NCI-H446 (cell line): ENCODE data around the gene CHRNA3.

ENCODE experiments used
- DNase-seq, 2 experiments: peaks; one replicate each; lab custom pipeline; 2025; lab: John Stamatoyannopoulos, UW

Gene CHRNA3

DNA sequence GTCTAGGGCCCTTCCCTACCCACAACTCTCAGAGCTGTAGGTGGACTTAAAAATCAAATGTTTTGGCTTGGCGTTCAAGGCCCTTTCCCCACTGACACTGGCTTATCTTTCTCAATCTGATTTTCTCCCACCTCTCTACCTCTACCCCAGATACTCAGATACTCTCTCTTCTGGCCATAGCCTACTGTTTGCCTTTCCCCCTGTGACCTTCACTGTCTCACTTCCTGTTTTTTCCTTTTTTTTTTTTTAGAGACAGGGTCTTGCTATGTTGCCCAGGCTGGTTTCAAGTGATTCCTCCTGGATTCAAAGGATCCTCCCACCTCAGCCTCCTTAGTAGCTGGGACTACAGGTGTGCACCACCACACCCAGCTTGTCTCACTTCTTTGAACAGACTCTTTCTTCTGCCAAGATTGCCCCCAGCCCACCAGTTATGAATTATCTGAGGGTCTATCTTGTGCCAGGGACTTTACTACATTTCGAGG, 15.6 kb upstream of the CHRNA3 start:
- DNase-seq, result no peak

DNA sequence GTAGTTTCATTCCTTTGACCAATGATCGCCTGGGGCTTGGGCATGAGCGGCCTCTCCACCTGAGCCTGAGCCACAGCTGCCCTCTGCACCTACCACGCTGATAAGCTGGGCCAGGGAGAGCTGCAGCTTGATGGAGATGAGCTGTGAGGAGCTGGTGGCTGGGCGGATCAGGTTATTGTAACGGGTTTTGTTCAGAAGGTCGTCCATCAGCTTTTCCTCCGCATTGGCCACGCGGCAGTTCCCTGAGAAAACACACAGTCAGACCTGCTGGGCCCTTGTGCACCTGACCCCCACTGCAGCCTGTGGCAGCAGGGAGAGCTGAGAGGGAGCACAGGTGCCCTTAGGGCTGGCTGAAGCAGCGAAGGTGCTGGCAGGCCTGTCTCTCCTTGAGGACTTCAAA, 14.6 kb upstream of the CHRNA3 start:
- no peak for DNase-seq

DNA sequence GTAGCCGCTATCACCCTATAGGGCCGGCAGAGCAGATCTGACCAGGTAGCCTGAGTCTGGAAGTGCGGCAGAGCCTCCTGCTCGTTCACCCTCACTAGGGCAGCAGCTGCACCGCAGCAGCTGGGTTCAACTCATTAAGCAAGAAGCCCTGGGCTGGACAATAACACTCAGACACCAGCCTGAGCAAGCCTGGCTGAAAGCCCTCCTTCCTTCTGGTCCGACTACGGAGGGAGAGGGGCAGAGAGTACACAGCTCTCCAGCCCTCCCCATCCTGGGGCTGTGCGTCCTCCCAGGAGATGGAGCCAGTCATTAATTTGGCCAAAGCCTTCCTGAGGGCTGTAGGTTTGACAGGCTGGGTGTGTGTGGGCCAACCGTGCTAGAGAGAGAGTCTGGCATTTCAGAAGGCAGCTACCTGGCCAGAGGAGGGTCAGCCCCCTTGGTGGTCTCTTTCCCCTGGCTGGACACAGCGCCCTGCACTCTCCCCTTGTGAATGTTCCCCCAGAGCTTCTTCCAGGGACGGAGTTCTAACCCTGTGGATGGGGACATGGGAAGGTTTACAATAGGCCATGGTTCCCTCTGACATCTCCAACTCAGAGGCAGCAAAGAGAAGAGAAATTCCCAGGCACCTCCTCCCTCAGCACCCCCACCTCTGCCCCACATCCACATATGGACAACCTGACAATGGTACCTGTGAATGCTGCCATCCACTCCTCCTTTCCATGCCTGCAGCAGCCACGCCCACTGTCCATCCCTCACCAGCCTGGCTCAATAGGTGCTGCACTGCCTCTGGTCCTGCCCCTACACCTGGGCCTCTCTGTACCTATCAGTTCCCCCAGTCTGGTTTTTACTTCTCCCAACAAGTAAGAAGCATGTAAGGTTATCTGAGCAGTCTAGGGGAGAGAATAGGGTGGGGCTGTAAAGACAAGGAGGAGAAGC, 13.7 kb upstream of the CHRNA3 start:
- DNase-seq, result no peak

DNA sequence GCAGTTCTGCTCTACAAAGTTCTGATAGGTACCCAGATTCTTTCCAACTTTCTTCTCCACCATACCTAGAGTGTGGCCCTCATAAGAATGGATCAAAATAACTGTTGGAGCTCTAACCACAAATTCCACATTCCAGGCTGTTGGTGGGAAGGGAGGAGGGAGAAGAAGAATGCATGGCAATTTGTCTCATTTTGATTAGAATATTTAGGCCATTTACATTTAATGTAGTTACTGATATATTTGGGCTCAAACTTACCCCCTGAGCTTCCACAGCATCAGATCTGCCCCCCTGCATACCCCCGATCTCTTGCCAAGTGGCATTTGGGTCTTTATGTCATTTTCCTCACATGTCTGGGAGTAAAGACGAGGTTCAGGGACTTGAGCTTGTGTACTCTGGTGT, 12.6 kb upstream of the CHRNA3 start:
- DNase-seq, result no peak

DNA sequence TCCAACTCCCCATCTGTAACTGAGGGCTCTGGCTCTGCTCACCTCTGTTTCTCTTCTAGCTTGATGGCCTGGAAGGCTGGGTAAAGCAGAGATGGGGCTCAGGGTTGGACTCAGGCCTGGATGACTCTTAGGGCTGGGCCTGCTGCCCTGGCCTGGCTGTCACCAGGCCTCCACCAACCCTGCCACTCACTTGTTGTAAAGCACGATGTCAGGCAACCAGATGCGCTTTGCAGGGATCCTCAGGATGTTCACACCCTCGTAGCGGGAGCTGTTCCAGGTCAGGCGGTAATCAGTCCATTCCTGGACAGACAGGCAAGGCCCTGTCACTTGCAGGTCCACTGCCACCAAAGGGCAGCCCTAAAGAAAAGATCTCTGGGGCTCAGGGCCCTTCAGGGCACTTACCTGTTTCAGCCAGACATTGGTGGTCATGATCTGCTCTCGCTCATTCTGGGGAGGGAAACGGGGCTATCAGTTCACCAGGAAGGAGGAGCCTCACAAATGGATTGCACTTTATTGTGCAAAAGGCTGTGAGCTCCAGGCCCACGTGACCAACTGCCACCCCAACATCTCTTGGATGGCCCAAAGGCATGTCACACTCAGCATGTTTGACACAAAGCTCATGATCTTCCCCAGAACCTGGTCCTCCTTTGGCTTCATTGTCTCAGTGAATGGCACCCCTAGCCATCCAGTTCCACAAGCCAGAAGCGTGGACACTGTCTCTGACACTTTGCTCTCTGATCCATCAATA, 10.3 kb upstream of the CHRNA3 start:
- no peak for DNase-seq

DNA sequence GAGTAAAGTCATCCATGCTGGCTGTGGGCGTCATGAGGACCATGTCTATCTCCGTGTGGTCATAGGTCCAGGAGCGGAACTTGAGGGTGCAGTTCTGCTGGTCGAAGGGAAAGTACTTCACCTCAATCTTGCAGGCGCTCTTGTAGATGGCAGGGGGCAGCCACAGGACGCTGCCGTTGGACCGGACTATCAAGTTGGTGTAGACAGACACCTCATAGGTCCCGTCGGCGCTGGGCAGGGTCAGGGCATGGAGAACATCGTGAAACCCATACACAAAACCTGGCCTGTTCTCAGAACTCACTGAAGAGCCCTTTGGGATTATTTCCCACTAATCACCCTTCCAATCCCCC, 8.9 kb upstream of the CHRNA3 start:
- DNase-seq, result no peak

DNA sequence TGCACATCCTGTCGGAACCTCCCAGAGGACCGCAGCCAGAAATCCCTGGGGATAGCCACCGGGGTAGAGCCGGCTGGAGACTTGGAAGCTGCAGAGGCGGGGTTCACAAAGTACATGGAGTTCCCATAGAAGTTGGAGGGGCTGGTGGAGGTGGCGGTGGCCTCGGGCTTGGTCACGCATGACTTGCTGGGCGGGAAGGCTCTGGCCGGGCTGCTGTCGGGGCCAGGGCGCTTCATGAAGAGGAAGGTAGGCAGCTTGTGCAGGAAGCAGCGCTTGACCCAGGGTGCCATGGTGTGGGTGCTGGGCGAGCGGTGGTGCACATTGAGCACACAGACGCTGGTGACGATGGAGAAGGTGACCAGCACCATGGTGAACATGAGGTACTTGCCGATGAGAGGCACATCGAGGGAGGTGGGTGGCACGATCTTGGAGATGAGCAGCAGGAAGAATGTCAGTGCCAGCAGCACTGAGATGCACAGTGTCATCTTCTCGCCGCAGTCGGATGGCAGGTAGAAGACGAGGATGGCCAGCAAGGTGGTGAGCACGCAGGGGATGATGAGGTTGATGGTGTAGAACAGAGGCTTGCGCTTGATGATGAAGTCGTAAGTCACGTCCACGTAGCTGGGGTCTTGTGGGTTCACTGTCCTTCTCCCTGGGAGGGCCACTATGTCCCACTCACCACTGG, 8.4 kb upstream of the CHRNA3 start:
- DNase-seq, result no peak

DNA sequence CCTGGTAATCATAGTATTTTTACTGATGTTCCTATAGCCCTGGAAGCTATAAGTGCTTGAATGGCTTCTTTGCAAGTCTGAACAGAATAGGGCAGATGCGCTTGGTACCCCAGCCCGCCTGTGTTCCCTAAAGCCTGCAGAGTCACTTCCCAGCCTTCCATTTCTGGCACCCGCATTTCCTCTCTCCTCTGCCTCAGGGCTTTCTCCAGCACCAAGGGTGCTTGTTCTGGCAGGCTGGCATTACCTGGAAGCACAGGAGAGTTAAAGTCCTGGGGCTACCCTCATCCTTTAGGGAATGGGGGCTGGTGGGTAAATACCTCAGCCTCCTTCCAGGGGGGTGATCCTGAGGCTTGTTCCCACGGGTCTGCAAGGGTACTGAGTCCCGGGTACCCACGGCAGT, 7.4 kb upstream of the CHRNA3 start:
- DNase-seq, result no peak

DNA sequence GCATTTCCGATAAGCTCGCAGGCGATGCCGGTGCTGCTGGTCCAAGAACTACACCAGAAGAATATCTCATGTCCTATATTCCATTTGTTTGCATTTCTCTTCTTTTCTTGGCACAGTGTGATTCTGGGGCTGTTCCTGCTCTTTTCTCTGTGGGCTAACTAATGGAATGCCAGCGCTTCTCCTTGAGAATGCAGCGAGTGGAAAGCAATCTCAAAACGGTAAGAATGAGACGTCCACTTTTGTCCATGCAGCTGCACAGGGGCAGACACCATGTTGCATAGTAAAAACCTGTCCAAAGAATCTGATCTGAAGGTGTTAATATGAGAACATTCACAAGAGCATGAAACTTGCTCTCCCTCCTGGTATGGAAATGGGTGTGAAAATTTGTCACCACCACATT, 6.6 kb upstream of the CHRNA3 start:
- no peak for DNase-seq

DNA sequence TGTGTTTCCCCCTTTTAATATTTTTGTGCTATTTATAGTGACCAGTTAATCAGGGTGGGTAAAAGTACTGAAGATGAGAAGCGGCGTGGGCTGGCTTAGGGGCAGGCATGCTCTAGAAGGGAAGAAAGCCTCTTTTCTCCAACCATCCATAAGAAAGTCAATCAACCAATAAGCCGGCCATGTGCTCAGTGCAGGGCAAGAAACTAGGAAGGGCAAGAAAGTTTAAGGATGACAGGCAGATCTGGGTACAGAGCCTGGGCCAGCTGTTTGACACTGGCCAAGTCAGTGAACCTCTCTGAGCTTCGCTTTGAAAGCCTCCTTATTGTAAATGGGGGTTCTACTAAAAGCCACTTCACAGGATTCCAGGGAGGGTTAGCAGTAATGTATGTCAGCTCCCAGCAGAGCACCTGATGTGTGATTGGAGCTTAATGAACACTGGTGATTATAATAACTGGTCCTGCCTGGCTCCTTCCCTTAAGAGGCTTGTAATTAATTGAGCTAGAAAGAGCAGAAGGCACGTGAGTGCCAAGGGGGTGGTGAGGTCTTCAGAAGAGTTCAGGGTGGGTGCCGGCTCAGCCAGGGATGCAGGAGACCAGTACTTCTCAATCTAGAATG, 5.7 kb upstream of the CHRNA3 start:
- no peak for DNase-seq

DNA sequence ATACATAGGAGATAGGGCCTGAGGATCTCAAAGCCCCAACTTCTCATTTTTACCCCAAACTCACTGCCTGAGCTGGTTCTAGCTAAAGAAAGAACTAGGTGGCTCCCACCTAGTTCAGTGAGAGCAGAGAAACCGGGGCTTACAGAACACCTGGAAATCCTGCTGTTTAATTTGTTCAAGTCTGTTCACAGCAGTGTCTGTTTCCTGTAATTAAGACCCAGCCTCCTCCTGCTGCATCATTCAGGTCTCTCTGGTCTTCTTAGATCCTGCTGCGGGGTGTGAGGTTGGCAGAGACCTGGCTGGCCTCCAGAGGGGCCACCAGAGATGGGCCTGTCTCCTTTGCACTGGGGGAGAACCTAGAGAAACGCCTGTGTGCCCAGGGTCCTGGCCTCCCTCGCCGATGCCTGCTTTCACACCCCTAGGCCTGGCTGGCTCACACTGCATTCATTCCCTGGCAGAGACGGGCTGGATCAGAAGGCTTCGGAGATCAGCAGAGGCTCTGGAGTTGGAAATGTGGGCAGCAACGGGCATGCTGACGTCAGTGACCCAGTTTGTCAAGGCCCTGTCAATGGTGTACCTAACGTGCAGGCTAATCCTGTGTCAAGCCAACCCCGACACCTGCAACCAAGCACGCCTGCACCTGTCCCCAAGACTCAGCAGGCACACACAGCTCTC, 4.9 kb upstream of the CHRNA3 start:
- DNase-seq, result no peak

DNA sequence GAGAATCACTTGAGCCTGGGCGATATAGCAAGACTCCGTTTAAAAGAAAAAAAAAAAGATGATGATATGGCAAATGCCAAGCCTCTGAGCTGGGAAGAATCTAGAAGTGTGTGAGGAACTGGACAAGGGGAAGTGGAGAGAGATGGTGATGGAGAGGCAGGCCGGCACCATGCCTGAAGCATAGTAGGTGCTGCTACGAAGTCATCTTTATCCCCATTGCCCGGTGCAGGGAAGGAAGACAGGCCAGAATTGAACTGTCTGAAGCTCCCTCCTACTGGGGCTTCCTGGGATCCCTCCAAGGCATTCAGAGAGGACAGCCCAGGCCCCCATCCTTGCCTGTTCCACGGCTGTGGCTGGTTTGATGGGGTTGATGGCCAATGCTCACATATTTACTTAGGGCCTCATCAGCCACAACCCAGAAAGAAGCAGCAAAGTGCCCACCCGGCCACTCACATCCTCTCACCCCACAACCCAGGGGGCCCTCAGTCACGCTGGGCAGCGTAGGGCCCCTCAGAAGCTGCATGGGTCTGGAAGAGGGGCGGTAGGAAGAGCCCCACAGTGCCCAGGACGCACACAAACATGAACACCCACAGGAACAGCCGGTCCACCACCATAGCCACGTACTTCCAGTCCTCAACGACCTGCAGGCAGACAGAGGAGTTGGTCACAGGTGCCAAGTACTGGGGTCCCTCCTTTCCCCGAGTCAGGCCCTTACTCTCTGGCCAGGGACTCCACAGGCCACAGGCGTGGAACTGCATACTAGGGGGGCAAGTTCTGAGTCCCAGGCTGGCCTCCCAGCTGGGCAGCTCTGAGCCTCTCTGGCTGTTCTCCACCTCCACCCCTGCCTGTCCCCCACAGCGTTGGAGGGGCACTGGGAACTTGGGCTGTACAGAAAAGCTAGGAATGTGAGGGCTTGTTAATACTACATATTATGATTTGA, 4.1 kb upstream of the CHRNA3 start:
- DNase-seq, result no peak

DNA sequence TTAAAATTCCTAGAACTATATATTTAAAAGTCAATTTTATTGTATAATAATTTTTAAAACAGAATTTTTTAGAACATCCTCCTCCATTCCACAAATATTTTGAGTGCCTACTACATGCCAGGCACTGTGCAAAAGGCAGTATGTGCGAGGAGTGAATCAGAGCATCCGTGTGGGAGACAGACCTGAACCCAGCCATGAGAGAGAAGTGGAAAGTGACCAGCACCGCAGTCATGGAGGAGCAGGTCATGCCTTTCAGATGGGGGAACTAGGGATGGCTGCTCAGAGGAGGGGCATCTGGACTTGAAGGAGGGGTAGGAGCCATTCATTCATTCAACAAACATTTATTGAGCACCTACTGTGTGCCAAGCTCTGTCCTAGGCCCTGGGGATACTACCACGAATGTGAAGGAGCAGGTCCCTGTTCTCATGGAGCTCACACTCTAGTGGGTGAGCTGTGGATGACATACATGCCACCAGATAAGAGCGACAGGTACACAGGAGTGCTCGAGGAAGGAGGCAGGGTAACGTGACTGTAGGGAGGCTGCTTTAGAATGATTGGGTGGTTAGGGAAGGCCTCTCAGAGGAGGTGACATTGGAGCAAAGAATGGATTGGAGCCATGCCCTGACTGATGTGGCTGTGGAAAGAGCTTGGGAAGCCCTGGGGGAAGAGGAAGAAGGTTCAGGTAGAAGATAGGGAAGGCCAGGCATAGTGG, 3.1 kb upstream of the CHRNA3 start:
- DNase-seq, result no peak

DNA sequence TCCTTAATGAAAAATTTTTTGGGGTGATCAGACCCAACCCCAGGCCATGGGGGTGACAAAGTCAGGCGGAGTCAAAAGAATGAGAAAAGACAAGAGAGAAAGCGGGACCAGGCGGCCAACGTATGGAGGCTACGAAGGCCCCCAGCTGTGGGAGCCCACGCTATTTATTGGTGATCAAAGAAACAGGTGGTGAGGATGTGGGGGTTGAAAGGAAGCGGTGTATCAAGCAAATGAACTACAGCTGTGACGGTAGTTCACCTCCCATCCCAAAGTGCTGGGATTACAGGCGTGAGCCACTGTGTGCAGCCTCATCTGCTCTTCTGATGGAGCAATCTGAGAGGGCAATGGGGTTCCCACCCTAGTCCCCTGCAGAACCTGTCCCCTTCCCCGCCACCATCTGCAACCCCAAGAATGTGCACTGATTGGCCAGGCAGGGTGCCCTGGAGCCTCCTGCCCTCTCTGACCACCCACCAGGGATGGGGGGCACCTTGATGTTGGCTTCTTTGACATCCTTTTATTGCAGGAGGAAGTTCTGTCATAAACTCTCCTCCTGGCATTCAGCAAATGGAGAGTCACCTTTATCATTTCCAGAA, 1.1 kb upstream of the CHRNA3 start:
- no peak for DNase-seq

DNA sequence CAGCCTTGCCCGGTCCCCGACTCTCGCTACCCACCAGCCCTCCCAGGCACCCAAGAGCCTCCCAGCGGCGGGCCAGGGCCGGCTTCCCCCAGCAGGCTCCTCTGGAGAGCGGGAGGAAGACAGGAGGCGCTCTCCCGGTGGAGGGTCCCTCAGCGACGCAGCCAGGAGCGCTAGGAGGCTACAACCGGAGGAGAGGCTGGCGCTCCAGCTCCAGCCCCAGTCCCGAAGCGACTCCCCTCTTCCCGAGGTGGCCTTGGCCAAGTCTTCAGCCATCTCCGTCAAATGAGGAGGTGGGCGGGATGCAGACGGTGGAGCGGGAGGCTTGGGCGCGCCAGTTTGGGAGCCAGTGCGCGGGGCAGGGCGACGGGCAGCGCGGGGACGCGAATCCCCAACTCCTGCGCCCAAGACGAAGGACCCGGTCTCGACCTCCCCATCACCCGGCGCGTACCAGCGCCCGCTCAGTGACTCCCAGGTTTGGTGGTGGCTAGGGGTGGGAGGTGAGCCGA, 722 bp downstream of the CHRNA3 start:
- peak in 1 of 2 experiments; percentile 27 for DNase-seq

DNA sequence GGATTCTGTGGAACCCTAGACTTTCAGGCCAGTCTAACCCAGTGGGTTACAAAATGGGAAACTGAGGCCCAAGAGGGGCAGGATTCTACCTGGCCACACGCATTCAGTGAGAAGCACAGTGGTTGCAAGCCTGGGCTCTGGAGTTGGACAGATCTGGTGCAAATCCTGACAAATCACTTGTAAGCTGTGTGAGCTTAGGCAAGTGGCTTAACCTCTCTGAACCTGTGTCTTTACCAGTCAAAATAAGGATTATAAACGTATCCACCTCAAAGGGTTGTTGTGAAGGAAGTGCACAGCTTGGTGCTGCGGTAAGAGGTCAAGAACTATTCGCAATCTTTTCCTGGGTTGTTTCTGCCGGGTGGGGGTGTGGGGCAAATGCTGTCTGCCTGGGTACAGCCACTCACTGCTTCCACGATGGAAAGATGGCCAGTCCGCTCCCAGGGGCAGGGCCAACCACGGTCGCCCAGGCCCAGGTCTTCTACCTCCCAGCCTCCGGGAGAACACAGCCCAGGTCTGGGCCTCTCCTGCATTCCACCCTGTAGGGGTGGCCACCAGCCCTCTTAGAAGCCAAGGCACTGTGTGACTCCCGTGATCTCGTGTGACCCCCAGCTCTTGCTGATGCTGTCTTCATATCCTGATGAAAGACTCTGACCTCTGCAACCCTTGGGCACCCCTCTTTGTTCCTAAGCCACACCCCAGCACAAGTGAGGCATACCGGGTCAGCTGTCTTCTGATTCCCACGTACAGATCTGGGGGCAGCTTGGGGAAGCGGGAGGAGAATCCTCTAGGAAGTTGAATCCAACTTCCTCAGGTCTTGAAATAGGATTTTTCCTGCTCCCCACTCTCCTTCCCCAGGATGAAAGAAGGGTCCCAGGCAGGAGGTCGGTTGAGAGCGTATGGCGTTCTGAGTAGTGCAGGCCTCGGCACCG, 1.5 kb downstream of the CHRNA3 start:
- DNase-seq, result no peak

DNA sequence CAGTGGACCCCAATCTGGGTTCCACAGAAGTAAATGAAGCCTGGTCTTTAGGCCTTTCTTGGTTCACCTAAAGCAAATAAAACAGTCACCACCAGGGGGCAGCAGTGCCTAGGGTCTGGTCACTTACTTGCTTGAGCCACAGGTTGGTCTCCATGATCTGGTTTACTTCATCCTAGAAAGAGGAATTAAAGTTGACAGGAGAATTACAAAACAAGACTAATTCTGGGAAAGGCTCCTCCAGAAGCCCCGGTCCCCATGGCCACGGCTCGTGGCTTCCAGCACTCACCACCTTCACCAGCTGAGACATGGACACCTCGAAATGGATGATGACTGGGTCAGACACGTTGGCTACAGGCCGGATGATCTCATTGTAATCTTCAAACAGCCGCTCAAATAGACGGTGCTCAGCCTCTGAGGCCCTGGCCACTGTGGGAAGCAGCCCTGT, 2.3 kb downstream of the CHRNA3 start:
- peak; percentile 70 to 83 for DNase-seq

DNA sequence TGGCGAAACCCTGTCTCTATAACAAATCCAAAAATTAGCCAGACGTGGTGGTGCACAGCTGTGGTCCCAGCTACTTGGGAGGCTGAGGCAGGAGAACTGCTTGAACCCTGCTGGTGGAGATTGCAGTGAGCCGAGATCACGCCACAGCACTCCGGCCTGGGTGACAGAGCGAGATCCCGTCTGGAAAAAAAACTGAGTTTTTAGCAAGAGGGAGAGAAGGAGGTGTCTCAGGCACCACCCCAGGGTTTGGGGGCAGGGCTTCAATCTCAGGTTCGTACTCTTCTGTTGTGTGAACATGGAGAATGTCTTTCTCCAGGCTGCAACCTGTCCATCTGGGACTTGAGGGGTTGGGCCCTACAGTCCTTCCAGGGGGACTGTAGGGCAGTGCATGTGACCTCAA, 2.7 kb downstream of the CHRNA3 start:
- no peak for DNase-seq
